Measurements from ENCODE around the gene RWDD4.

RWDD4 gene

DNA sequence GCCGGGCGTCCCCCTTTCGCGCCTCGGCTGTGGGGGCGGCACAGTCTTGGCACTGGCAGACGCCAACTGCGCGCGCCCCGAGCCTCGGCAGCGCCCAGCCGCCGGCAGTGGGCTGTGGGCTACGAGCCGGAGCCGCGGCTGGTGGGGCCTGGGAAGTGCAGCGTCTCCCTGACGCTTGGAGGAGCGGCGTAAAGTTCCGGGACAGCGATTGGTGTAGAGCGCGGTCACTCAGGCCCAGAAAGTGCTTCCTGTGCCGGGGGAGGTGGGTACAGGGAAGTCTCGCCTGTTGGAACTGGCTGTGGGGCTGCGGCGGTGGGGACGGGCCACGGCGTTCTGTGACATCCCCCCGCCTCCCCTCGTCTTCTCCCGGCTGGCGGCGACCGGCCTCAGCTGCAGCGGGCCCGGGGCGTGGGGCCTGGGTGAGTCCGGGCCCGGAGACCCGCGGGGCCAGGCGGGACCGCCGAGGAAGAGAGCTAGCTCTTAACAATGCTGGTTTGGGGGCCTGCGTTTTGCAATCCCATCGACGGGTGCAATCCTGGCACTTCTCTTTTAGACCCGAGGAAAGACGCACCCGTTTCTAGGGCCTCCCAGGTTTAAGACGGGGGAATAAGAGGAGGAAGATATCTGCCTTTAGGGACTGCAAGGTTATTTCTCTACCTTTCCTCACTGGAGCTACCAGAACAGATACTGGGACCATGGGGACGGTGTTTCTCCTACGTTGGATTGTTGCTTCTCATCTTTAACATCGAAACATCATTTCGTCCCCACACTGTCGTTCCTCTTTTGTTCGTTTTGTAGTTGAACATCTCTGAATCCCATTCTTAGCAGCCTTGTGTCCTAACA, at the start of gene RWDD4, which contains the start of gene TRAPPC11:
TSS of gene RWDD4 (minus strand) at position 157 of the 843 bp plus-strand sequence. CDS start 233 bp downstream, outside the sequence.
TSS of gene TRAPPC11 (plus strand) at position 265 of the 843 bp plus-strand sequence. CDS start 4,575 bp downstream, outside the sequence.
- DNase-seq = peak; percentile 97

DNA sequence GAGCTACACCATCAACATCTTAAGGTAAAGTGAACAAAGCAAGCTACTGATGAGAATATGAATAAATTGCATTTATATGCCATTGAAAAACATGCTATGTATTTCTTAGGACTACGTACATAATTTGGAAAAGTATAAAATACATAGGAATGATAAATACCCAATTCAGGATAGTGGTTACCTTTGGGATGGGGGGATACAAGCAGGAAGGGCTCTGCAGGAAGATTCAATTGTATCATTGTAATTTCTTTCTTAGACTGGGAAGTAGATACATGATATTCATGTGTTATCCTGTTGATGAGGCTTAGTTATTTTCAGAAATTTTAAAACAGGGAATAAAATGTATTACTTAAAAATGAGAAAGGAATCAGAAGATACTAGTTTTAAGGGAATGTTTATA, 43.5 kb upstream of the RWDD4 start:
- DNase-seq = no peak

DNA sequence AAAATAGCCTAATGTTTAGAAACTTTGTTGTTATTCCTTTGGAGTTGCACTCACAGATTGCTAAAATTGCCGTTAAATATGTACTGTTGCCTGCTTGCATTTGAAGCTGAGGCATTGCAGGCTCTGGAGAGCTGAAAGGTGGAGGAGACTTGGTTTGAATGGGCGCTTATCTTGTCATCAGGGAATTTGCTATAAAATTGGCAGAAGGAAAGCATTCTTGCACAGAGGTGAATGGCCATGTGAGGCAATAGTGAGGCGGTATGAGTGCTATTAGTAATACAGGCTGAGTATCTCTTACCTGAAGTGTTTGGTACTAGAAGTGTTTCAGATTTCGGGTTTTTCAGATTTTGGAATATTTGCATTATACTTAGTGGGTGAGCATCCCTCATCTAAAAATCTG, 41.4 kb upstream of the RWDD4 start:
- no peak for DNase-seq

DNA sequence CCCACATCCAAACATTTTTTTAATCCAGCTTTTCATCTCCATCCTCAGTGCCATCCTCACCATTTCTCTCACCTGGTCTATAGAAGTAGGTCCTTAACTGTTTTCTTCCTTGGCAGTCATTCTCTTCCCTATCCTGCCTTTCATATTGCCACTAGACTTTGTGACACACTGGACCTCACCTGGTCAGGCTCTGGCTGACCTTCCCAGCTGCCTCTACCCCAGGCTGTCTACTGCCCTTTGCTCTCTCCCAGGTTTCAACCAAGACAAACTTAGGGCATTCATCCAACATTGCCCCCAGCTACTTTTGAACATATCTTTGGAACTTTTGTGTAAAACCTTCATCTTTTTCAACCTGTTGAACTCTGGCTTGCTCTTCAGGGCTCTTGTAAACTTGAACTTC, 39.9 kb upstream of the RWDD4 start:
- no peak for DNase-seq

DNA sequence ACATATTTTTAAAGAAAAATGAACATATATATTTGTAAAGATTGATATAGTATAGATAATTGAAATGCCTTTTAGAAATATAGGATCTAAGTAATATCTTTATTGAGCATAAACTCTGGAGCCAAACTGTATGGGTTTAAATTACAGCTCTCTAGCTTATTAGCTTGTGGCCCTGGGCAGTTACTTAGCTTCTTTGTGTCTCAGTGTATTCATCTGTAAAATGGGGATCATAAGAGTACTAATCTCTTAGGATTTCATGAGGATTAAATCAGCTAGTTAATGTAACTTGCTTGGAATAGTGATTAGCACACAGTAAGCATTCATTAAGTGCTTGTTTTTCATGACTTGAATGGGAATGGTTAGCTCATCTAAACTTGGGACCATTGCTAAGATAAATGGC, 32.9 kb upstream of the RWDD4 start:
- DNase-seq = no peak

DNA sequence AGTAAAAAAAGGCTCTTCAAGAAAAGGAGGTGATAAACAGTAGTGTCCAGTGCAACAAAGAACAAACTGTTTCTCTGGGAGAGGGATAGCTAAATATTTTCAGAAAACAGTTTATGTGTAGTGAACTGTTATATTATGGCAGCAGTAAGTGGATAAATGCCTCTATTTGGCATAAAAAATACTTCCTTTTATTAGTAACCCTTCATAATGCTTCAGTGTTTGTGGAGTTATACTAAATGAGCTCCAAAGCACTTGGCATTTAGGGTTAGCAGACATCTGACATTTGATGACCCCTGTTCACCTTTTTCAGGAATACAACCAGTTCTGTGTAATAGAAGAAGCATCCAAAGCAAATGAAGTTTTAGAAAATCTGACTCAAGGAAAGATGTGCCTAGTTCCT, 32.0 kb upstream of the RWDD4 start:
- no peak for DNase-seq

DNA sequence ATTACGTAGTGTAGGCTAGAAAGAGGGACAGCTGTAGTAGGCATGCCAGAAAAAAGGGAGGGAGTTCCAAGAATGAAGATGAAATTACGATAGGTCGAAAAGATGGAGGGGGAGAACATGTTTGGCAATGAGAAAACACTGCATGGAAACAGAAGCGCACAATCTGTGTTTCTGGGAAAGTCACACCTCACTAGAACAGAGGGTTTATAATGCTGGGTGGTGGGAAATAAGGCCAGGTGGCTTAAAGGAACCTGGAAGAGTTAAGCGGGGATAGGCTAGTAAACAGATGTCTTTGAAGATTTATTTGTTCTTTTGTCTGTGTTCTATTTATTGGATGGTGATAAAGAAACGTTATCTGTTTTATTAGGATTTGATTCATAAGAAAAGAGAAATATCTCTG, 29.2 kb upstream of the RWDD4 start:
- DNase-seq = no peak

DNA sequence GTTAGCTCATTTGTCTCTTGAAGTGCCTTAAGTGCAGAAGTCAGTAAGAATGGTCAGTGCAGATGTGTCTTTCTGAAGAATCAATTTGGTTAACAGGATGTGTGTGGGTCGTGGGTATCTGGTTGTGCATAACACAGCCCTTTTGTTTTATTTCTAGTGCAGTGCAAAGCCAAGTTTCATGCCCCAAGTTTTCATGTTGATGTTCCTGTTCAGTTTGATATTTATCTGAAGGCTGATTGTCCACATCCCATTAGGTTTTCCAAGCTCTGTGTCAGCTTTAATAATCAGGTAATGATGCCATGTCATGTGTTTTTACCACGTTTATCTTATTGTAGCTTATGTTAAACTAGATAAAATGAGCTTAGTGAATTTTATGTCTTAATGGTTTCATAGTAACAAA, 27.5 kb upstream of the RWDD4 start:
- no peak for DNase-seq

DNA sequence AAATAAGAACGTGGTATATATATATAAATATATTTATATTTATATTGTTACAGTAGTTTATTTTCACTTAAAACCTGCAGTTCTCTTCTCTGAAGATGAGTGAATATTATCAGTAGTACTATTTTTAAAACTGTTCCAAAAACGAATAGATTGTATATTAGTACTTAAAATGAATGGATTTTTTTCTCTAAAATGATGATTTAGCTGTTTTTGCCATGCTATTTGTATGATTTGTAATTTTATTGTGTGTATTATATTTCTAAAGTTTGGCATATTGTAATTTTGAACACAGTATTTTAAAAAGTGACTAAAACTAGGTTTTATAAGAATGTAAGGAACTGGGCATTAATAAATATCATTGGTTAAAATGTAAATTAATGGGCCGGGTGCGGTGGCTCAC, 22.1 kb upstream of the RWDD4 start:
- DNase-seq = no peak

DNA sequence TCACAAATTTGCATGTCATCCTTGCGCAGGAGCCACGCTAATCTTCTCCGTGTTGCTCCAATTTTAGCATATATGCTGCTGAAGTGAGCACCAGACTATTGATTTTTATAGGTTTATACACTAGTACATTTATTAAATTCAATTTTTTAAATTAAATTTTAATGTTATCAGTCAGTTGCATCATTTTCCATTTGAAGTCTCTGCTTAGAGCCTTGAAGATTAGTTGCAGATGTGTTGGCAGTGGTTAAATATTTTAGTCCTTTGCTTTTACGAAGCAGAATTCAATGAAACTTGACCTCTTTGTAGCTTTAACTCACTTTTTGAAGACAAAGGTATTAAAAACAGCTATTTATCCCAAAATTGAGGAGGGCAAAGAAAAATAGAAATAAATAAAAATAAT, 16.6 kb upstream of the RWDD4 start:
- DNase-seq = no peak

DNA sequence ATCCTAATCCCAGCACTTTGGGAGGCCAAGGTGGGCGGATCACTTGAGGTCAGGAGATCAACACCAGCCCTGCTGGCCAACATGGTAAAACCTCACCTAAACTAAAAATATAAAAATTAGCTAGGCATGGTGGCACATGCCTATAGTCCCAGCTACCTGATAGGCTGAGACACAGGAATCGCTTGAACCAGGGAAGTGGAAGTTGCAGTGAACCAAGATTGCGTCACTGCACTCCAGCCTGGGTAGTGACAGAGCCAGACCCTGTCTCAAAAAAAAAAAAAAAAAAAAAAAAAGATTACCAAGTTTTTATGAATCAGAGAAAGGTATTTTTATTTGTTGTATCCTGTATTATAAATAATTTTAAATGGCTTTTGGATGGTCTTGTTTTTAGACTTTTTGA, 15.2 kb upstream of the RWDD4 start:
- no peak for DNase-seq

DNA sequence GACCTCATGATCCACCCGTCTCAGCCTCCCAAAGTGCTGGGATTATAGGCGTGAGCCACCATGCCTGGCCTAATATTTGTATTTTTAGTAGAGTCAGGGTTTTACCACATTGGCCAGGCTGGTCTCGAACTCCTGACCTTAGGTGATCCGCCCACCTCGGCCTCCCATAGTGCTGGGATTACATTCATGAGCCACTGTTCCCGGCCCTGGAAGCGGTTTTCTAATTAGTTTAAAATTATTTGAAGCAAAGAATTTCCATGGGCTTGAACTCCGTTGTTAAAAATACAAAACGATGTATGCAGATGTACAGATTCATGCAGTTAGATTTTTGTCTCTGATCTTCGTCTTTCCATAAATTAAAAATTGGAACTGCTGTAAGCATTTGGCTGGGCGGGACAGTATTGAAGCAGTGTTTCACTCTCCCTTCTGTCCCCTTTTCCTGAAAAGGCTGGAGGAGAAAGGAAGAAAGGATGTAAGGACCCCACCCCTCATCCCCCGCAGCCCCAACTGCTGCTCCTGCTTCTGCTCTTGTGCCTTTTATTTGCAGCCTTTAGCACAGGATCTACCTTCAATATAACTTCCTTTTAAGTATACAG, 12.1 kb upstream of the RWDD4 start:
- no peak for DNase-seq

DNA sequence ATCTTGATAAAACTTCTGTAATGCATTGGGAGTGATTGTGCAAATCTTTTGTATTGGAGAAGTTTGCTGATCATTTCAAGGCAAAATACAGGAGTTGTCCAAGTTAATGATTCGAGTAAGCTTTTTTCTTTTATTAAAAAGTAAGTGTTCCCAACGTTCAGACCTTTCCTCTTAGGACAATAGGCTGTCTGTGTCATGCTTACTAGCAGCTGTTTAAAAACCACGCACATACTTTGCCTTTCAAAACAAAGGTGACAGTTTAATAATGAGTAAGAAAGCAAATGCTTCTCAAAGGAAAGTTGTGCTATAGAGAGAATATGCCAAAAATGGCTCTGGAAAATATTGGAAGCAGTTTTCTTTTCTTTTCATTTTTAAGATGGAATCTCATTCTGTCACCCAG, 11.3 kb upstream of the RWDD4 start:
- no peak for DNase-seq

DNA sequence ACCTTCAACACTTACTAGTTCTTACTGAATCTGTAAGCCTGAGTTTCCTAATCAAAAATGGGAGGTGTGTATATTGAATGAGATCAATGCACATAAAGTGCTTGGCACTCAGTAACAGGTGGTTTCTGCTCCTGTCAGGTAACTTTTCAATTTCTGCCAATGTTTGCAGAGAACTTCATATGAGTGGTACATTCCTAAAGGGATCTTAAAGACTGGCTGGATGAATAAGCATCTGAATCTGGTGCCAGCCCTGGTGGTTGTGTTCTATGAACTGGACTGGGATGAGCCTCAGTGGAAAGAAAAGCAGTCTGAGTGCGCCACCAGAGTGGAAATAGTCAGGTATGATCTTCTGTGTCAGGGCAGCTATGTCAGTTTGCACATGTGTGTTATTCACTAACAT, 7.1 kb upstream of the RWDD4 start:
- no peak for DNase-seq

DNA sequence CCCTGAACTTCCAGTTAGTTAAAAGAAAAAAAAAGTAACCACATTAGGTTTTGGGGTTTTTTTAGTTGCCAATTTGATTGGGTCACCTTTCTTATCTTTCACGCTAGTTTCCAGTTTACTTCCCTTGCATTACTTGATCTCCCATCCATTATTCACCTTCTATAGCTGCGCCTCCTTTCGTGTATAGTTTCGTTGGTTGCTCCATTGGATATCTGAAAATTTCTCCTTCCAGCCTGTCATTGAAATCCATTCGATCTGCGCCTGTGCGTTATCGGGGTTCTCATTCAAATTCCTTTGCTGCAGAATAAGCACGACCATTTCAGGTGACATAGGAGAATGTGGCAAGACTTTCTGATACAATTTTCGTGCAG, 872 bp upstream of the RWDD4 start:
- DNase-seq = no peak

DNA sequence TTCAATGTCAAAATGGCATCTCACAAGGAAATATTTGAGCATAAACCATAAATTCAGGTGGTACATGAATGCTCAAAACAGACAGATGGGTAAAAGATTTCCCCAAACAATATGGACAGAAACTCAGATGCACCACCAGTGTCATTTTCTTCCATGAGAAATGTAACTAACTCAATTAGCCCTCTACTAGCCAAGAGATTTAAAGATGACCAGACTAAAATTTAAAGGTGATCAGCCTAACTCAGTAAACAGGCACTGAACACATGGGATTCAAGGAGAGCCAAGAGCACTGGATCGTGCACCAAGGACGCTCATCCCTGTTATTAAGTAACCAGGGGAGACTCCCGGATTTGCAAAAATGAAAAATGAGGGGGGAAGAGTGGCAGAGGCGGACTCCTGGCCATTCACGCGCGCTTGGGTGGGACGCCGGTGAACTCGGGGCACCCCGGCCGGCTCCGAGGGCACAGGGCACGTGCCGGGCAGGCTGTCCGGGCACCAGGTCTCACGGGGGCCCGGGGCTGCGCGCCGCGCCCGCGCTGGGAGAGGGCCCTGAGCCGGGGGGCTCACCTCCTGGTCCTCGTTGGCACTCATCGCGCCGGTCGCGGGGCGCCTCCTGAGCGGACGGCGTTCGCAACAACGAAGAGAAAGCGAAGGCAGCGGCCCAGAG, 490 bp downstream of the RWDD4 start:
- DNase-seq = peak; percentile 8

DNA sequence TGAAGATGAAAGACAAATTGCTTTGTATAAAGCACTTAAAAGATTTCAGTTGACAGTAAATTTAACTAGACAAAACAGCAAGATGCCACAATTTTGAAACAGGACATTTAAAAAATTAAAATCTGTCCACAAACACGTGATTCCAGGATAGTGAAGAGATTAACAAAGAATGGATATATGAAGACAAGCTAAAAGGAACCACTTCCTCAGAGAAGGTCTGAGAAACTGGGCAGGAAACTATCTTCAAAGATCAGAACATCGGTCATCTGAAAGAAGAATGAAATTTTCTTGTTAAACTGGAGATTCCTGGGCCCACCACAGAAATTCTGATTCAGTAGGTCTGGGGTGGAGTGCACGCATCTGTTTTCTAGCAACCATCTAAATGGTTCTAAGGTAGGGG, 1.4 kb downstream of the RWDD4 start:
- DNase-seq = no peak

DNA sequence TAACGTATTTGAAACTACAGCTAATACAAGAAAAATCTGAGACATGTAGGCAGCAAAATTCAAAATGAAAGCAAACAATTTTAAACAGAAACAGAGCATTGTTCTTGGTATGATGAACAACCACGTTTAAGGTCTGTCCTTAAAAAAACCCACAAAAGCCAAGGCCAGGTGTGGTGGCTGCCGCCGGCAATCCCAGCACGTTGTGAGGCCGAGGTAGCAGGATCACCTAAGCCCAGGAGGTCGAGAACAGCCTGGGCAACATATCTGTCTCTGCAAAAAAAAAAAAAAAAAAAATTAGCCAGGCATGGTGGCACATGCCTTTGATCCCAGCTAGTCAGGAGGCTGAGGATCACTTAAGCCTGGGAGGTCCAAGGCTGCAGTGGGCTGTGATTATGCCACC, 13.7 kb downstream of the RWDD4 start:
- DNase-seq = no peak

DNA sequence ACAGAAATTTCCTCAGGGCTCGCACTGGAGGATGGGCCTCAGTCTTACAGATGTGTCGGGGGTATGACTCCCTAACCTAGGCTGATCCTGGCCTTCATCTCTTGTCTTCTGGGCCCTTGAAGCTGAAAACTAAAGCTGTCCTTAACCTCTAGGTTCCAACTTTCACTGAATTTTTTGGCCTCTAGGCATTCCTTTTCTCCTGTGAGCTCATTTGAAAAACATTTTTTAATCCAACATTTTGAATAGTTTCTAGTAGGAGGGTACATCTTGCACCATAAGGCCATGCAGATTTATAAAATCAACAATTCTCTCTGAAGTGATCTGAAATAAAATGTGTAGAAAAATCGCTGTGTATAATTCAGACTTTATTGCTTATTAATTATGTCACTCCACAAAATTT, 19.7 kb downstream of the RWDD4 start:
- DNase-seq = no peak

DNA sequence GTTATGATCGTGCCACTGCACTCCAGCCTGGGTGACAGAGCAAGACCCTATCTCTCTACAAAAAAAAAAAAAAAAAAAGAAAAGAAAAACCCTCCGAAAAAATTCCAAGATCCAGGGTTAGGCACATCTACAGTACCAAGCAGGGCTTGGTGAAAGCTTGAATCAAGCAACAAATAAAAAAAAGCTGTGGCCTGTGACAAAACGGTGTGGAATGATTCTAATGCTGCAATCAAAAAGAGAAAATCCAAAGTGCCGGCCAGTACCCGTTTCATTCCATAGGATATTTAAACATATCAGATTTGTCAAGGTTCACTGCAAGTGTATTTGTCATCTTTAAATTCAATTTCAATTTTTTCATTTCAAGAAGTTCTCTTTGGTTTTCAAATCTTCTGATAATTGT, 20.5 kb downstream of the RWDD4 start:
- DNase-seq = no peak

DNA sequence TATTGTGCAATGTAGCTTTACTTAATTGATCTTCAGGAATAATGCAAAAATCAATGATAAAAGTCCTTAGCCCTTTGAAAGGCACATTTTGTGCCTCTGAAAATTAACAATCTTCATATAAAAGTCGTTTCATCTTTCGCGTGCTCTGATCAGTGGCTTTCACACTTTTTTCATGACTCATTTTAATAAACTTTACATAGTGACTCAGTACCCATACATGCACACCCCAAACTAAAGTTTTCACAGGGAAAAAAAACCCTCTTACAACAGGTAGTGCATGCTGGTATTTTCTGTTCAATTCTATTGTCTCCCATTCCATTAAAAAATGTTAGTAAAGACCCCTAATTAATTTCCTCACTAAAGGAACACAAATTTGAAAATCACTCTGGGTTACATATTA, 21.5 kb downstream of the RWDD4 start:
- DNase-seq = no peak

DNA sequence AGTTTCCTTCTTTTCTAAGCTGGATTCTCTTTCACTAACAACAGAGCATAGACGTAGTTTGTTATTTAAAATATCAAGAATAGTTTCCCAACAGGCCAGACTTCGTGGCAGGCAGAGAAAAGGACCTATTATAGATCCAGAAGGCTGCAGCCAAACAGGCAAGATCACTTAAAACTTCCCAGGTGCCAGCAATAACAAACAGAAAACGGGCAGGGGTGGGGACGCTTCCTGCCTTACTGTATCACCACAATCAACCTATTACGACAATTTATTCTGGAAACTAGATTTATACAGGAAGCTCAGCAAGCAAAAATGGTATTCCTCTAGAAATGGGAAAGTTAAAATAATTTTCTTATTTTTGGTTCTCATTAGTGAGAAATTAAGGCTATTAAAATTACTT, 22.1 kb downstream of the RWDD4 start:
- no peak for DNase-seq

DNA sequence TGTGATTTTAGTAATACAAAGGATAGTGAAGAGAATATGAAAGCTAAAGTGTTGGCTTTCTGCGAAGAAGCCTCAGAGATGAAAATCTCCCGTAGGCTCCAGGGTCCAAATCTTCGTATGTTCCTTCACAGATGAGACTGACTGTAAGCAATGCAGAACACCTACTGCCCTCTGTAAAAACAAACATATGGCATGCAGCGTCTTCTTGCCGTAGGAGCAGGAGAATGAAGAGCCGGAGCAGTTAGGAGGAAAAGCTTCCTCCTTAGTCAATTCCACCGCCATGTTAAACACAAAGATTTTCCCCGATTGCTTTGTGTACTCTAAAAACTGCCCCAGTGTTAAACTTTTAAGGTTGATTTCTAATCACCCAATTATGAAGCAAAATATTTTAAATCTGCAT, 22.5 kb downstream of the RWDD4 start:
- DNase-seq = no peak

DNA sequence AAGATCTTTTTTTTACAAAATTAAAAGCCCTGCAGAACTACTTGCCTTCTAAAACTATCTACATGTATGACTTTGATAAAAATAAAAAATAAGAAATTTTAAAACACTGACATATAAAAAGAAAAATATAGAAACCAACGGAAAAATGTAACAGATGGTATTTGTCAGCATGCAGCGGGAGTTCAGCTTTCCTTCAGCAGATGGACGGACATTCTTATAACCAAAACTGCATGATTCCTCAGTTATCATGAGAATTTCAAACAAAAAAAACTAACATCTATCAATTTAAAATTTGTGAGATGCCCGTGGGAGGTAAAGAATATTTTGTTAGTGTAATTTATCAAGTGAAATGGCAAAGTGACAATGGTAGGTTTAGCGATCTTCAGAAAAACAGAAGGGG, 23.2 kb downstream of the RWDD4 start:
- no peak for DNase-seq
